ENCODE data around the gene ATP6V0B. TPM values are rescaled to one million over a fixed set of nuclear protein-coding genes. Genes with fewer than 3 reads are reported as not detected.

The ATP6V0B gene
- total RNA-seq, 4 donors from 2014 or later, result 71.2 to 229 (median 106) TPM

GRCh38 chr1:43994794-43995790 is 20.3 kb downstream of the ATP6V0B start:
- TF ChIP-seq CTCF (IDR thresholded peaks at IDR 0.05; ENCODE audit: low read depth), result no peak

- no peak for TF ChIP-seq CTCF (IDR thresholded peaks at IDR 0.05; ENCODE audit: low read depth)
Observed at GRCh38 chr1:43995984-43996732, 21.4 kb downstream of the ATP6V0B start.

- no peak for TF ChIP-seq CTCF (IDR thresholded peaks at IDR 0.05; ENCODE audit: low read depth)
Observed at GRCh38 chr1:43996733-43997115, 22.0 kb downstream of the ATP6V0B start.

GRCh38 chr1:43997295-43997999 is 22.7 kb downstream of the ATP6V0B start:
- no peak for TF ChIP-seq CTCF (IDR thresholded peaks at IDR 0.05; ENCODE audit: low read depth)

- TF ChIP-seq CTCF (IDR thresholded peaks at IDR 0.05; ENCODE audit: low read depth), result no peak
Observed at GRCh38 chr1:43998000-43998378, 23.2 kb downstream of the ATP6V0B start.

- no peak for TF ChIP-seq CTCF (IDR thresholded peaks at IDR 0.05; ENCODE audit: low read depth)
Observed at GRCh38 chr1:43999455-43999854, 24.7 kb downstream of the ATP6V0B start.

Data from subcutaneous adipose tissue (tissue), 4 donors.